CD14-positive monocyte (primary cell): ENCODE results near the gene FCGBP. TPM values are rescaled to one million over a fixed set of nuclear protein-coding genes. Genes with fewer than 3 reads are reported as not detected.
"Not testable (repeated sequence)": the region's sequence is repeated elsewhere in the genome, so short reads cannot be mapped to it uniquely, and the experiment has no call there.

ENCODE experiments used
- DNase-seq, 3 donors: peaks; one replicate each; pipeline ENCODE4 v3.0.0-alpha.2; 2011 to 2022
- H2AFZ ChIP-seq: 2 replicates; pipeline ENCODE4 v1.6.0; 2012; ENCODE audit warnings: mild to moderate bottlenecking, low read depth, low read length, inconsistent platforms; ENCODE audit not compliant: insufficient read depth, poor library complexity, severe bottlenecking
- H3K27ac ChIP-seq, 2 donors: 1 replicate in 1 of 2; 2 replicates in 1 of 2; pipeline ENCODE4 v1.5.1; 2012 to 2013; ENCODE audit warnings: low read length in 2 of 2, control low read depth in 1 of 2, inconsistent platforms in 1 of 2, low read depth in 1 of 2, mild to moderate bottlenecking in 1 of 2
- H3K27me3 ChIP-seq, 2 donors: one replicate each; pipeline versions ENCODE4 v1.6.0 to v1.6.1; 2011 to 2013; ENCODE audit warnings: low read length in 2 of 2; ENCODE audit not compliant: control insufficient read depth in 2 of 2, insufficient read depth in 2 of 2
- H3K36me3 ChIP-seq, 2 donors: replicated peaks in 1 of 2; 1 replicate in 1 of 2; 2 replicates in 1 of 2; pipeline versions ENCODE4 v1.5.1 to v1.6.1; 2012 to 2013; ENCODE audit warnings: low read length in 2 of 2, control low read depth in 1 of 2, inconsistent platforms in 1 of 2, mild to moderate bottlenecking in 1 of 2; ENCODE audit not compliant: insufficient read depth in 2 of 2, control insufficient read depth in 1 of 2
- H3K4me1 ChIP-seq, 2 donors: 1 replicate in 1 of 2; 2 replicates in 1 of 2; pipeline versions ENCODE4 v1.5.1 to v1.6.1; 2012 to 2013; ENCODE audit warnings: low read length in 2 of 2, control low read depth in 1 of 2, inconsistent platforms in 1 of 2, mild to moderate bottlenecking in 1 of 2, moderate library complexity in 1 of 2; ENCODE audit not compliant: insufficient read depth in 2 of 2, control insufficient read depth in 1 of 2
- H3K4me2 ChIP-seq: replicated peaks from 2 replicates; pipeline ENCODE3; 2012; ENCODE audit warnings: low read length, moderate library complexity, mild to moderate bottlenecking; ENCODE audit not compliant: poor library complexity, severe bottlenecking; ENCODE audit errors: extremely low read depth
- H3K4me3 ChIP-seq, 3 experiments: fragments of 200-600 bp in 1 of 3; sonication (generic) in 1 of 3; replicated peaks in 1 of 3; 1 replicate in 2 of 3; 2 replicates in 1 of 3; pipeline ENCODE4 v1.5.1; 2011 to 2013; ENCODE audit warnings: low read length in 3 of 3, mild to moderate bottlenecking in 3 of 3, control low read depth in 2 of 3, low read depth in 2 of 3, inconsistent platforms in 1 of 3, moderate library complexity in 1 of 3
- H3K79me2 ChIP-seq: 2 replicates; pipeline ENCODE4 v1.6.0; 2012; ENCODE audit warnings: mild to moderate bottlenecking, control low read depth, inconsistent platforms, low read length, moderate library complexity; ENCODE audit not compliant: insufficient read depth
- H3K9ac ChIP-seq: 2 replicates; pipeline ENCODE4 v1.6.0; 2017; ENCODE audit warnings: low read length, mild to moderate bottlenecking; ENCODE audit not compliant: insufficient read depth, poor library complexity, severe bottlenecking
- H3K9me3 ChIP-seq, 2 donors: replicated peaks in 1 of 2; 1 replicate in 1 of 2; 2 replicates in 1 of 2; pipeline versions ENCODE4 v1.5.1 to v1.6.1; 2012 to 2013; ENCODE audit warnings: low read length in 2 of 2, control low read depth in 1 of 2; ENCODE audit not compliant: control insufficient read depth in 1 of 2, insufficient read depth in 1 of 2
- H4K20me1 ChIP-seq: 2 replicates; pipeline ENCODE4 v1.6.0; 2012; ENCODE audit warnings: mild to moderate bottlenecking, low read length, control low read depth, moderate library complexity; ENCODE audit not compliant: insufficient read depth
- H3K27ac Mint-ChIP-seq, 7 donors: one replicate each; pipeline ENCODE4 v1.8.0; 2020; ENCODE audit warnings: mild to moderate bottlenecking in 7 of 7, mixed read lengths in 7 of 7, moderate library complexity in 6 of 7, inconsistent platforms in 2 of 7
- H3K27me3 Mint-ChIP-seq, 3 donors: one replicate each; pipeline ENCODE4 v1.8.0; 2021 to 2022; ENCODE audit warnings: low read depth in 3 of 3, mild to moderate bottlenecking in 3 of 3, mixed read lengths in 3 of 3, moderate library complexity in 3 of 3, inconsistent platforms in 1 of 3
- H3K36me3 Mint-ChIP-seq, 2 donors: one replicate each; pipeline ENCODE4 v1.8.0; 2020; ENCODE audit warnings: mixed read lengths in 2 of 2, inconsistent platforms in 1 of 2, mild to moderate bottlenecking in 1 of 2
- H3K4me1 Mint-ChIP-seq: one replicate; pipeline ENCODE4 v1.8.0; 2020; ENCODE audit warnings: mild to moderate bottlenecking, mixed read lengths
- H3K4me3 Mint-ChIP-seq, 2 donors: one replicate each; pipeline ENCODE4 v1.8.0; 2020; ENCODE audit warnings: mild to moderate bottlenecking in 2 of 2, mixed read lengths in 2 of 2, moderate library complexity in 1 of 2
- H3K9me3 Mint-ChIP-seq, 7 donors: one replicate each; pipeline ENCODE4 v1.8.0; 2020 to 2022; ENCODE audit warnings: mixed read lengths in 7 of 7, mild to moderate bottlenecking in 6 of 7, moderate library complexity in 6 of 7, inconsistent platforms in 2 of 7
- WGBS: methylation state at CpG from one replicate; pipeline ENCODE4 v1.1.5; 2013; ENCODE audit warnings: missing lambda C conversion rate; ENCODE audit not compliant: insufficient coverage; 5-methylcytosine and 5-hydroxymethylcytosine counted together
- intact Hi-C, 2 donors: fragments of 100-400 bp; cut with micrococcal nuclease; formaldehyde crosslinking; loops; one replicate each; pipeline versions ENCODE4 v1.15.0 to v1.15.1; 2023
- polyA plus RNA-seq, 3 donors: library from polyadenylated mRNA; depleted of rRNA in 1 of 3; unstranded in 2 of 3; stranded (reverse) in 1 of 3; fragments of 300-500 nt in 2 of 3; fragments of >200 nt in 1 of 3; fragmentation: Illumina TruSeq in 2 of 3; gene quantifications; 1 replicate in 2 of 3; 2 replicates in 1 of 3; pipeline ENCODE4 v1.2.3, GENCODE V29; 2012 to 2021

Gene FCGBP
- polyA plus RNA-seq, 3 donors = 0.07 to 0.29 TPM; not detected in 1

DNA sequence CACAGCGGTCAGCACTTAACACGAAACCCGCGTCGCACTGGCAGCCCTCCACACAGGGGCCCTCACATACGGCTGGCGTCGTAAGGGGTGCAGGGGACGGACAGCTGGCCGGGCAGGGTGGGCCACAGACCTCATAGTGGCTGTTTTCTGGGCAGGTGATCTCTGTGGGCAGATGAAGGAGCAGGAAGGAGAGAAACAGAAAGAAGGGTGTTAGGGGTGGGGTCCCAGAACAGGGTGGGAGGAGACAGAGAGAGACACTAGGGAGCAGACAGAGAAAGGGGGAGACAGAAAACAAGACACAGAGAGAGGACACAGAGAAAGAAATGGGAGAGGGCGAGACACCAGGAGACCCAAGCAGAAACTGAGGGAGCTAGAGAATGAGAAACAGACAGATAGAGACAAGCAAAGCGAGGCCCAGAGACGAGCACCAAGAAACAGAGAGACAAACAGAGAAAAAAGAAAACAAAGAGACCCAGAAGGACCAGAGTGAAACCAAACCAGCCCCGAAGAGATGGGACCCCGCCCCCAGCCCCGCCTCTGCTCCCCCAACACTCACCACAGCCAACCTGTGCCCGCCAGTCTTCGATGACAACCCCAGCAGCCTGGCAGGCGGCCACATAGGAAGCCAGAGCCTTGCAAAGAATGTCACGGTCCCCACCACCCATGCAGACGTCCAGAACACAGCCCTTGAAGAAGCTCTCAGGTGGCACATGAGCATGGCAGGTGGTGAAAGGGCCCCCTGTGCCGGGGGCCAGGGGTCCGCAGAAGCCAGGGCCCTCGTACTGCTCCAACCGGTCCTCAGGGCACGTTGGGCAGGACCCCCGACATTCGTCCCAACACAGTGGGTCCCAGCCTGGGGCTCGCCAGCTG lies 40.8 kb downstream of the FCGBP start:
- H3K27ac Mint-ChIP-seq, H2AFZ ChIP-seq, H3K9ac ChIP-seq, H3K79me2 ChIP-seq, DNase-seq, H3K9me3 ChIP-seq, H3K27ac ChIP-seq, H3K4me3 ChIP-seq, H3K36me3 ChIP-seq, H3K4me1 ChIP-seq, H3K4me1 Mint-ChIP-seq, H3K36me3 Mint-ChIP-seq, H3K4me2 ChIP-seq, H4K20me1 ChIP-seq, H3K9me3 Mint-ChIP-seq, H3K4me3 Mint-ChIP-seq: not testable (repeated sequence)
- WGBS = 75% methylated on average over 5 of the region's 29 CpGs
- intact Hi-C loops = loop anchor here in 1 of 2 donors (2.0 kb wide), 1 partner anchor 15 kb away; no protein-coding TSS in a partner anchor
- peaks cover 0 to 16% of the 10 kb centered on the region in 2 donors for H3K27me3 ChIP-seq
- H3K27me3 Mint-ChIP-seq = peaks cover 30 to 34% (median 32%) of the 10 kb centered on the region in 3 donors

DNA sequence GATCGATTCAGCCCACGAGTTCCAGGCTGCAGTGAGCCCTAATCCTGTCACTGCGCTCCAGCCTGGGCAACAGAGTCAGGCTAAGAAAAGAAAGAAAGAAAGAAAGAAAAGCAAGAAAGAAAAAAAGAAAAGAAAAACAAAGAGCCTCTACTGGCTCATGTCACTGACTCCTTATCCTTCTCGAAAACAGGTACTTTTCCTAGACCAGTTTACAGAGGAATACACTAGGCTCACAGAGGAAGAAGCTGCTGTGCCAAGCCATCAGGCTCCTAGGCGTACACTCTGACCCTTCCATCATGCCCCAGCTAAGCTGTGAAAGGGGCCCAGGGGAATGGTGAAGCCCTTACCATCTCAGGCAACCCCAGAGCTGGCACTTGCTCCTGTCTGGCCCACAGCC lies 41.9 kb downstream of the FCGBP start:
- H3K9me3 ChIP-seq, H2AFZ ChIP-seq, H3K27ac Mint-ChIP-seq, H3K36me3 Mint-ChIP-seq, H3K9me3 Mint-ChIP-seq, H3K27ac ChIP-seq, H3K4me3 ChIP-seq, H3K4me1 Mint-ChIP-seq, H3K4me1 ChIP-seq, H4K20me1 ChIP-seq, H3K79me2 ChIP-seq, H3K9ac ChIP-seq, H3K36me3 ChIP-seq, DNase-seq, H3K4me2 ChIP-seq: not testable (repeated sequence)
- 72% methylated on average over 4 of the region's 5 CpGs for WGBS
- Mint-ChIP-seq H3K4me3 (peak overlapping the region in 1 of 2 donors; percentile 49), H3K27me3 (peaks cover 30 to 34% (median 32%) of the 10 kb centered on the region in 3 donors)
- H3K27me3 ChIP-seq = peaks cover 0 to 16% of the 10 kb centered on the region in 2 donors
- intact Hi-C loops = loop anchor here in 1 of 2 donors (2.0 kb wide), 1 partner anchor 14 kb away; no protein-coding TSS in a partner anchor

- intact Hi-C loops = loop anchor here in 1 of 2 donors (2.0 kb wide), 1 partner anchor 13 kb away; no protein-coding TSS in a partner anchor
- not testable (repeated sequence) for H3K9me3 Mint-ChIP-seq, H3K36me3 ChIP-seq, H3K9ac ChIP-seq, H3K27ac ChIP-seq, H4K20me1 ChIP-seq, H3K9me3 ChIP-seq, H3K79me2 ChIP-seq, H3K4me2 ChIP-seq, H3K4me3 ChIP-seq, H3K4me1 ChIP-seq, H3K36me3 Mint-ChIP-seq, H3K4me1 Mint-ChIP-seq, H2AFZ ChIP-seq, DNase-seq, H3K27ac Mint-ChIP-seq
- 67% methylated on average over 63 of the region's 64 CpGs for WGBS
- H3K27me3 Mint-ChIP-seq = peaks cover 30 to 34% (median 32%) of the 10 kb centered on the region in 3 donors
- H3K27me3 ChIP-seq = peaks cover 0 to 16% of the 10 kb centered on the region in 2 donors
- H3K4me3 Mint-ChIP-seq = peak overlapping the region in 1 of 2 donors; percentile 49
Observed at GRCh38 chr19:39891660-39892505, 42.6 kb downstream of the FCGBP start.
